ENCODE results near the gene DARS1.

Gene DARS1

GRCh38 chr2:136015699-136016098 is 30.3 kb upstream of the DARS1 start:
- FAIRE-seq: no peak

DNA sequence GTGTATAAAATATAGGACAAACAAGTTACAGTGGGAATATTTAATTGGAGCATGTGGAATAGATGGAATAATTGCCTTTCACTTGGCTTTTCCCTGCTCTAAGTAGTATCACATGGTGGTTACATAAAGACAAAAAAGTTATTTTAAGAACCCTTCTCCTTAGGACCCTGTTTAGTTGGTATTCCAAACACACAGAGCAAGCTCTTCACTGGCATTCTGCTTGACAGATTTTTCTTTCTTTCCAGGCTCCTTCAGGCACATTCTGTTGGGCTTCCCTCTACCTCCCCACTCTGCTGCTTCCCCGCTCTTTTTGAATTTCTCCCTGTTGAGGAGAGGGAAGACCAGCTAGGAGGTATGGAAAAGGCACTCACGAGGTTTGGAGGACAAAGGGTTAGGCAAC is 29.0 kb upstream of the DARS1 start:
- FAIRE-seq: no peak

DNA sequence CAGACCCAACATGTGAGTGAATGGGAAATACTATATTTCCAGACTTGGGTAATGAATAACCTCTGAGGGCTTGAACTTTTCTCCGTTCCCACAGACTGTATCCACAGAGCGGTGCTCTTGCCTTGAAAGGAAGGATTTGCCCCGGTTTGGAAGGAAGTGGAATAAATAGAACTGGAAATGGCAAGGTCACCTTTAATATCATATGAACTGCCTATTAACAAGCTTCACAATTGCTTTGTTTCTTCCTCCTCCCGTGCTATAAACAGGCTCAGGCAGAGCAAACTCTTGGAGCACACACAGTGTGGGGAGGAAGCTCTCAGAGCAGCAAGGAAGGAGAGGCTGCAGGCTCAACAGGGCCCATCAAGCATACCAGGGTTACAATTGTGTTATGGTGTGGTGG is 28.5 kb upstream of the DARS1 start:
- FAIRE-seq: no peak

- FAIRE-seq: no peak
These were observed 27.8 kb upstream of the DARS1 start for GRCh38 chr2:136013136-136013685.

- FAIRE-seq: no peak
These were observed 26.9 kb upstream of the DARS1 start for GRCh38 chr2:136012315-136012714.

- no peak for FAIRE-seq
These were observed 24.7 kb upstream of the DARS1 start for GRCh38 chr2:136010126-136010525.

DNA sequence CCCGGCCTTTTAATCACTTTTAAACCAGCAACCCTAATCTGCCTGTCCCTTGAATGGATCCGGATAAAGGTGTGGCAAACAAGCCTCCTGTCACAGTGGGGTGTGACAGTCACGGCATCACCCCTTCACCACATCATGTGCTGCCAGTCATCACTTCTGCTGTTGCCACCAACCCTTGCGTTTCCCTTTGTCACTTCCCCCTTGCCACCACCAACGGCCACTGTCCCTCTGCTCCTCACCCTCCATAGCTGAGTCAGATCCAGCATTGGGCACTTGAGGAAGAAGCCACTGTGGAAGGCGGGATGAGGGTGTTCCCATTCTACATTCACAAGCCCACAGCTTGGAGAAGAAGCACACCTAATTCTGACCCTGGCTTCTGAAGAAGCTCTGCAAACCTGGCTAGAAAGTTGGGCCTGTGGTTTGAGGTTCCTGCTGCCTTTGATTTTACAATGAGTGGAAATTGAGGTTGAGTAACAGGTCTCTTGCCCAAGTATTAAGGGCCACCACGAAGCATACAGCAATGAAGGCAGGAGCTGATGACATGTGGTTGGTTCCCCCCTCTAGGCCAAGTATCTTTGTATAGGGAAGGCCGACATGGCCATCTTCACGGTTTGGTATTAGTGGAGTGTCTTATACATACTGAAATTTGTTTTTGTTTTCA is 22.9 kb upstream of the DARS1 start:
- no peak for FAIRE-seq

GRCh38 chr2:136006658-136007057 is 21.2 kb upstream of the DARS1 start:
- no peak for FAIRE-seq

- no peak for FAIRE-seq
These were observed 20.2 kb upstream of the DARS1 start for GRCh38 chr2:136005462-136006196.

GRCh38 chr2:136004965-136005364 is 19.5 kb upstream of the DARS1 start:
- FAIRE-seq: no peak

GRCh38 chr2:136001131-136001530 is 15.7 kb upstream of the DARS1 start:
- no peak for FAIRE-seq

DNA sequence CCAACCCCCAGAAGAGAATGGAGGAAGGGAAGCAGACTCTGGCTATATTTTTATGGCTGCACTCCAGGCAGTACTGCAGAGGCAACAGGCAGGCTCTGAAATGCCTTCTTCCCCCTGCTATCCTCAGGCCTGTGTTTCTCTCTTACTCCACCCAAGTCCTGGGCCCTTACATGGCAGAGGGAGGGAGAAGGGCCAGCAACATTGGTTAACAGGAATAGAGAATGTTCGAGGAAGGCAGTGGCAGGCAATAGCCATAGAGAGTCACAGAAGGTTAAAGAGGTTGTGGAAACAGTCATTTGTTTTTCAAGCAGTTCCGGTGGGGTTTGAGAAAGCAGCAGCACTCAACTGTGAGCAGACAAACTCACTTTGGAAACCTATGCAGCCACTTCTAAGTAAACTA is 15.1 kb upstream of the DARS1 start:
- no peak for FAIRE-seq

- no peak for FAIRE-seq
These were observed 14.5 kb upstream of the DARS1 start for GRCh38 chr2:135999899-136000298.

DNA sequence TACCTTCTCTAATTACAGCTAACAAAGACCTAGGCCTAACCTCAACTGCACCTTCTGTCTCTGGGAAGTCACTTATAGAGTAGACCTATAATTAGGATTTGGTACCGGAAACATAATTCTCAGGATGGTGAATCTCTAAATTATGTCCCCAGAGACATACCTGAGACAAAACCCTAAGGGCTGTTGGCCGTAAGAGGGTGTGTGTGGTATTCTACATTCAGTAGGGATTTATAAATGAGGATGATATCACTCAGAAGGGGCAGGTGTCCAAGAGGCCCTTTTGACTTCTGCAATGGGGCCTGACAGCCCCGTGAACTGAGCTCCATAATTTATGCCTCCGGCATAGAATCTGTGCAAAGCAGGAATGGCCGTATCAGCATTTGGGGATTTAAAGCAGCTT is 13.5 kb upstream of the DARS1 start:
- no peak for FAIRE-seq

- no peak for FAIRE-seq
These were observed 12.0 kb upstream of the DARS1 start for GRCh38 chr2:135997380-135997779.

GRCh38 chr2:135996304-135996703 is 10.9 kb upstream of the DARS1 start:
- FAIRE-seq: no peak

DNA sequence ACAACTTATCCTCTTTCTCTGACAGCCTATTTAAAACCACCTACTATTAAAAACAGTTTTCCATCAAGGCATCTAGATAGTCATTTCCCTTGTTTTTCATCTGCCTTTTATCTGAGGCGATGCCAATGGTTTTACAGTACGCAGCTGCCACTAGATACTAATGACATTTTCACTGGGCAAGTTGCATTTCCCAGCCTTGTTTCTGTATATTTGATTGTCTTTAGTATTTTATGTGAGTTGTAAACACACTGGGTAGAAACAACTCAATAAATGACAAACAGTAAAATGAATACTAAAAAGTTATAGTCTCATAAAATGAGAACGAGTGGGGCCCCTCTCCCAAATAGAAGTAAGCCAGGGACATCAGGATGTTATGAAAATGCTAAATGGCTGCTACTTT is 8.9 kb upstream of the DARS1 start:
- FAIRE-seq: no peak

DNA sequence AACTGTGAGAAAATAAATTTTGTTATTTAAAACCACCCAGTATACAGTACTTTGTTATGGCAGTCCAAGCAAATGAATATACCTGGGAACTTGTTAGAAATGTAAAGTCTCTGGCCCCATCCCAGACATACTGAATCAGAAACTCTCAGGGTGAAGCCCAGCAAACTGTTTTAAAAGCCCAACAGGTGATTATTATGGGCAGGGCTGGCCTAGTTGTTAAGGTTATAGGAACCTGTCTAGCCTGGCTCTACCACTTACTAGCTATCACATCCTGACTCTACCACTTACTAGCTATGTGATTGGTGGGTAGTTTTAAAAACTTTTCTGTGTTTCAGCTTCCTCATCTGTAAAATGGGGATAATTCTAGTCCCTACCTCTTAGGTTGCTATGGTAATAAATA is 8.0 kb upstream of the DARS1 start:
- no peak for FAIRE-seq

- FAIRE-seq: no peak
These were observed 6.4 kb upstream of the DARS1 start for GRCh38 chr2:135991861-135992260.

- no peak for FAIRE-seq
These were observed 2.0 kb upstream of the DARS1 start for GRCh38 chr2:135987441-135987840.

GRCh38 chr2:135986507-135986906 is 1.1 kb upstream of the DARS1 start:
- FAIRE-seq: no peak

- FAIRE-seq: no peak
These were observed 484 bp upstream of the DARS1 start for GRCh38 chr2:135985826-135986393.

GRCh38 chr2:135984199-135985017 is 1.0 kb downstream of the DARS1 start:
- no peak for FAIRE-seq

All from endometrium (tissue), 2 donors.